Right lobe of liver (tissue), 4 donors: Measurements from ENCODE around the gene S1PR3.

Experiments
- POLR2A ChIP-seq: fragments of 450-650 bp; IDR thresholded peaks from one replicate; pipeline ENCODE4 v1.6.1; 2017; ENCODE audit warnings: antibody characterized with exemption, mild to moderate bottlenecking
- TF ChIP-seq, protein P1 (sequence below), 4 donors: fragments of 200-600 bp in 3 of 4; fragments of 450-650 bp in 1 of 4; IDR thresholded peaks; one replicate each; pipeline versions ENCODE4 v1.5.1 to v1.8.0; 2016 to 2022; ENCODE audit warnings: antibody characterized with exemption in 4 of 4, mild to moderate bottlenecking in 2 of 4
- donor health status: DM: no; HTN: no; CAD: no.
- donor health status: DM: no; HTN: no; CAD: no.
- donor health status: DM: no; HTN: yes; CAD: no.

DNA sequence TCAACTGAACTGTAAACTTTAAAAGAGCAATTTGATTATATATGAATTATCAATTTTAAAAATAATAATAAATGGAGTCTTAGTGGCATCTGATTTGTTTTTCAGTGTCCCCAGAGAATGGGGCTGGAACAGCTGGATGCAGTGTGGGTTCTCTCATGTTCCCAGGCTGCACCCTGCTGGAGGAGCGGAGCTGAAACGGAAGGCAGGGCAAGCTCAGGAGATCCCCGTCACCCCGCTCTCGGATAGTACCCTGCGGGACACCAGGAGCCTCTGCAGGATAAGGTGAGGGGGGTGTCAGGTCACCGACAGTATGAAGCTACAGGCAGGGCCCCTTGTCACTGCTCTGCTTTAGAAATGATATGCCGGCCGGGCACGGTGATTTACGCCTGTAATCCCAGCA lies 57.3 kb downstream of the S1PR3 start:
- TF ChIP-seq, protein P1, sequence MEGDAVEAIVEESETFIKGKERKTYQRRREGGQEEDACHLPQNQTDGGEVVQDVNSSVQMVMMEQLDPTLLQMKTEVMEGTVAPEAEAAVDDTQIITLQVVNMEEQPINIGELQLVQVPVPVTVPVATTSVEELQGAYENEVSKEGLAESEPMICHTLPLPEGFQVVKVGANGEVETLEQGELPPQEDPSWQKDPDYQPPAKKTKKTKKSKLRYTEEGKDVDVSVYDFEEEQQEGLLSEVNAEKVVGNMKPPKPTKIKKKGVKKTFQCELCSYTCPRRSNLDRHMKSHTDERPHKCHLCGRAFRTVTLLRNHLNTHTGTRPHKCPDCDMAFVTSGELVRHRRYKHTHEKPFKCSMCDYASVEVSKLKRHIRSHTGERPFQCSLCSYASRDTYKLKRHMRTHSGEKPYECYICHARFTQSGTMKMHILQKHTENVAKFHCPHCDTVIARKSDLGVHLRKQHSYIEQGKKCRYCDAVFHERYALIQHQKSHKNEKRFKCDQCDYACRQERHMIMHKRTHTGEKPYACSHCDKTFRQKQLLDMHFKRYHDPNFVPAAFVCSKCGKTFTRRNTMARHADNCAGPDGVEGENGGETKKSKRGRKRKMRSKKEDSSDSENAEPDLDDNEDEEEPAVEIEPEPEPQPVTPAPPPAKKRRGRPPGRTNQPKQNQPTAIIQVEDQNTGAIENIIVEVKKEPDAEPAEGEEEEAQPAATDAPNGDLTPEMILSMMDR (IDR thresholded peaks at IDR 0.05) = no peak
- no peak for TF ChIP-seq POLR2A
